Smooth muscle cell (in vitro differentiated cells): ENCODE results near the gene OPRPN. TPM values are rescaled to one million over a fixed set of nuclear protein-coding genes. Genes with fewer than 3 reads are reported as not detected.

Experiments
- DNase-seq: peaks from one replicate; lab custom pipeline; 2025; ENCODE audit not compliant: unreplicated experiment; lab: John Stamatoyannopoulos, UW
- H2AFZ ChIP-seq: fragments of 200-600 bp; sonication (generic); 2 replicates; pipeline ENCODE4 v1.6.0; 2016; ENCODE audit warnings: antibody characterized with exemption, low read depth, mild to moderate bottlenecking
- H3F3A ChIP-seq: fragments of 200-600 bp; sonication (generic); 2 replicates; pipeline ENCODE4 v1.6.0; 2017; ENCODE audit warnings: antibody characterized with exemption, low read depth
- H3K27ac ChIP-seq: fragments of 200-600 bp; sonication (generic); 2 replicates; pipeline ENCODE4 v1.5.1; 2016; ENCODE audit warnings: low read depth, mild to moderate bottlenecking
- H3K27me3 ChIP-seq: fragments of 200-600 bp; sonication (generic); 2 replicates; pipeline ENCODE4 v1.6.1; 2016; ENCODE audit warnings: low read depth, mild to moderate bottlenecking
- H3K36me3 ChIP-seq: fragments of 200-600 bp; sonication (generic); 2 replicates; pipeline ENCODE4 v1.5.1; 2016; ENCODE audit warnings: low read depth
- H3K4me1 ChIP-seq: fragments of 200-600 bp; sonication (generic); 2 replicates; pipeline ENCODE4 v1.5.1; 2016; ENCODE audit warnings: low read depth
- H3K4me2 ChIP-seq: fragments of 200-600 bp; sonication (generic); 2 replicates; pipeline ENCODE4 v1.6.0; 2016; ENCODE audit warnings: mild to moderate bottlenecking
- H3K4me3 ChIP-seq: fragments of 200-600 bp; sonication (generic); 2 replicates; pipeline ENCODE4 v1.5.1; 2016; ENCODE audit warnings: mild to moderate bottlenecking
- H3K79me2 ChIP-seq: fragments of 200-600 bp; sonication (generic); 2 replicates; pipeline ENCODE4 v1.6.0; 2016; ENCODE audit warnings: low read depth, mild to moderate bottlenecking
- H3K9ac ChIP-seq: fragments of 200-600 bp; sonication (generic); 2 replicates; pipeline ENCODE4 v1.6.0; 2016; ENCODE audit warnings: low read depth
- H3K9me3 ChIP-seq: fragments of 200-600 bp; sonication (generic); replicated peaks from 2 replicates; pipeline ENCODE4 v1.5.1; 2016; ENCODE audit warnings: low read depth
- H4K20me1 ChIP-seq: fragments of 200-600 bp; sonication (generic); 2 replicates; pipeline ENCODE4 v1.6.0; 2016; ENCODE audit warnings: low read depth
- WGBS: methylation state at CpG from one replicate; pipeline ENCODE4 v1.1.7; 2016; ENCODE audit warnings: low lambda C conversion rate; 5-methylcytosine and 5-hydroxymethylcytosine counted together
- polyA plus RNA-seq: library from polyadenylated mRNA; unstranded; fragments of >200 nt; fragmentation: Nextera tagmentation; extraction: Ambion mirVana; gene quantifications from 2 replicates; pipeline ENCODE4 v1.2.1, GENCODE V29; 2016
- total RNA-seq: library from RNA; depleted of rRNA; stranded (reverse); fragments of >200 nt; gene quantifications from 2 replicates; pipeline ENCODE4 v1.2.3, GENCODE V29; 2014
- TF ChIP-seq, protein P1 (sequence below): fragments of 200-600 bp; sonication (generic); IDR thresholded peaks from 2 replicates; pipeline ENCODE4 v1.5.1; 2017; ENCODE audit warnings: borderline replicate concordance, mild to moderate bottlenecking, antibody characterized with exemption; ENCODE audit not compliant: insufficient read depth, poor library complexity, severe bottlenecking

Gene OPRPN
- total RNA-seq: not detected in 2 replicates
- polyA plus RNA-seq: not detected in 2 replicates

DNA sequence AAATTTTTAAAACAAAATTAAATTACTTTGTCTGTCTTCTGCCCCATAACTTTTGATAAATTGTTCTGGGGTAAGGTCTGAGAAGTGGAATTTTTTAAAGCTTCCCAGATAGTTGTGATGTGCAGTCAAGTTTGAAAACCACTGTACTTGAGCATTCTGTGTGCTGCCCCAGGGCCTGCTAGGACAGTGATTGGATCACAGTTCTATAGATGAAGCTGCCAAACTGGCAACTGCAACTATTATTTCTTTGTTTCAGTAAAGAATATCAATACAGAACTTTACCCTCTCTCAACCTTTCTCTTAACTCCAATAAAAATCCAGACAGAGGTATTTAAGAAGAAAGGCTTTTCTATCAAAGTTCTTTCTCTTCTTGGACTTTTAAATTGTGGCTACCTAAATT lies at the start of gene OPRPN:
OPRPN (plus strand) TSS at position 361 of the 400 bp plus-strand sequence. CDS start 1,346 bp downstream, outside the sequence.
- no peaks in the 10 kb centered on the region for H3K27me3 ChIP-seq
- H3K9ac ChIP-seq: no peak within 1 kb of the TSS
- H2AFZ ChIP-seq: no peak within 1 kb of the TSS
- H3K36me3 ChIP-seq: no peaks in the 10 kb centered on the region
- no peaks in the 10 kb centered on the region for H3F3A ChIP-seq
- DNase-seq: no peak
- no peak within 1 kb of the TSS for H3K4me3 ChIP-seq
- H3K27ac ChIP-seq: no peak within 1 kb of the TSS
- TF ChIP-seq, protein P1, sequence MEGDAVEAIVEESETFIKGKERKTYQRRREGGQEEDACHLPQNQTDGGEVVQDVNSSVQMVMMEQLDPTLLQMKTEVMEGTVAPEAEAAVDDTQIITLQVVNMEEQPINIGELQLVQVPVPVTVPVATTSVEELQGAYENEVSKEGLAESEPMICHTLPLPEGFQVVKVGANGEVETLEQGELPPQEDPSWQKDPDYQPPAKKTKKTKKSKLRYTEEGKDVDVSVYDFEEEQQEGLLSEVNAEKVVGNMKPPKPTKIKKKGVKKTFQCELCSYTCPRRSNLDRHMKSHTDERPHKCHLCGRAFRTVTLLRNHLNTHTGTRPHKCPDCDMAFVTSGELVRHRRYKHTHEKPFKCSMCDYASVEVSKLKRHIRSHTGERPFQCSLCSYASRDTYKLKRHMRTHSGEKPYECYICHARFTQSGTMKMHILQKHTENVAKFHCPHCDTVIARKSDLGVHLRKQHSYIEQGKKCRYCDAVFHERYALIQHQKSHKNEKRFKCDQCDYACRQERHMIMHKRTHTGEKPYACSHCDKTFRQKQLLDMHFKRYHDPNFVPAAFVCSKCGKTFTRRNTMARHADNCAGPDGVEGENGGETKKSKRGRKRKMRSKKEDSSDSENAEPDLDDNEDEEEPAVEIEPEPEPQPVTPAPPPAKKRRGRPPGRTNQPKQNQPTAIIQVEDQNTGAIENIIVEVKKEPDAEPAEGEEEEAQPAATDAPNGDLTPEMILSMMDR: no peak
- no peaks in the 10 kb centered on the region for H3K9me3 ChIP-seq
- no peak within 1 kb of the TSS for H3K4me2 ChIP-seq
- H3K4me1 ChIP-seq: no peaks in the 10 kb centered on the region
- H4K20me1 ChIP-seq: no peaks in the 10 kb centered on the region
- H3K79me2 ChIP-seq: no peaks in the 10 kb centered on the region

- no peak overlapping the region for H3K27ac ChIP-seq
- H4K20me1 ChIP-seq: no peaks in the 10 kb centered on the region
- no peak overlapping the region for H3K4me3 ChIP-seq
- H2AFZ ChIP-seq: no peak overlapping the region
- H3K36me3 ChIP-seq: no peaks in the 10 kb centered on the region
- H3F3A ChIP-seq: no peaks in the 10 kb centered on the region
- H3K9me3 ChIP-seq: no peaks in the 10 kb centered on the region
- no peak overlapping the region for H3K9ac ChIP-seq
- no peak overlapping the region for H3K4me2 ChIP-seq
- H3K4me1 ChIP-seq: no peaks in the 10 kb centered on the region
- H3K27me3 ChIP-seq: no peaks in the 10 kb centered on the region
- no peak for DNase-seq
- TF ChIP-seq, protein P1: no peak
- 64% methylated on average over 1 of the region's 1 CpG for WGBS
- H3K79me2 ChIP-seq: no peaks in the 10 kb centered on the region
These were observed 41.6 kb upstream of the OPRPN start for GRCh38 chr4:70356185-70356584.

- no peaks in the 10 kb centered on the region for H3K27me3 ChIP-seq
- H3K9ac ChIP-seq: no peak overlapping the region
- H2AFZ ChIP-seq: no peak overlapping the region
- TF ChIP-seq, protein P1: no peak
- H4K20me1 ChIP-seq: no peaks in the 10 kb centered on the region
- no peaks in the 10 kb centered on the region for H3K9me3 ChIP-seq
- no peaks in the 10 kb centered on the region for H3F3A ChIP-seq
- H3K27ac ChIP-seq: no peak overlapping the region
- 68% methylated on average over 3 of the region's 3 CpGs for WGBS
- H3K4me2 ChIP-seq: no peak overlapping the region
- no peak overlapping the region for H3K4me3 ChIP-seq
- H3K36me3 ChIP-seq: no peaks in the 10 kb centered on the region
- no peak for DNase-seq
- H3K79me2 ChIP-seq: no peaks in the 10 kb centered on the region
- H3K4me1 ChIP-seq: no peaks in the 10 kb centered on the region
These were observed 38.6 kb upstream of the OPRPN start for GRCh38 chr4:70359115-70359661.

GRCh38 chr4:70360460-70360859 lies 37.3 kb upstream of the OPRPN start, which contains the start of gene SMR3A:
Gene SMR3A (plus strand): TSS chr4:70360760. CDS start chr4:70362116, 1,356 bp downstream.
- no peaks in the 10 kb centered on the region for H3K27me3 ChIP-seq
- DNase-seq: no peak
- H3K4me3 ChIP-seq: no peak within 1 kb of the TSS
- no peak within 1 kb of the TSS for H3K27ac ChIP-seq
- no peaks in the 10 kb centered on the region for H3K36me3 ChIP-seq
- no peaks in the 10 kb centered on the region for H3F3A ChIP-seq
- H3K9ac ChIP-seq: no peak within 1 kb of the TSS
- no peak within 1 kb of the TSS for H3K4me2 ChIP-seq
- H4K20me1 ChIP-seq: no peaks in the 10 kb centered on the region
- no peaks in the 10 kb centered on the region for H3K9me3 ChIP-seq
- no peaks in the 10 kb centered on the region for H3K79me2 ChIP-seq
- H3K4me1 ChIP-seq: no peaks in the 10 kb centered on the region
- H2AFZ ChIP-seq: no peak within 1 kb of the TSS
- 90% methylated on average over 3 of the region's 3 CpGs for WGBS
- TF ChIP-seq, protein P1: no peak
